GM23338 (cell line): ENCODE measurements around the gene NRF1.

Experiments used
- CREB1 ChIP-seq: fragments of 250-450 bp; sonication (Bioruptor Pico); IDR thresholded peaks from 2 replicates; pipeline ENCODE4 v1.5.0; 2020; ENCODE audit warnings: low read depth, mild to moderate bottlenecking, moderate library complexity
- CTCF ChIP-seq, 2 experiments: fragments of 200-600 bp in 1 of 2; sonication (generic) in 1 of 2; conservative IDR thresholded peaks; 2 replicates each; pipeline versions ENCODE4 v1.5.1 to v1.6.1; 2016 to 2017; ENCODE audit warnings: antibody characterized with exemption in 2 of 2, low read depth in 2 of 2, mild to moderate bottlenecking in 2 of 2, moderate library complexity in 1 of 2
- EZH2 ChIP-seq: fragments of 200-600 bp; sonication (generic); IDR thresholded peaks from one replicate; pipeline ENCODE4 v1.8.0; 2017; ENCODE audit warnings: antibody characterized with exemption, mild to moderate bottlenecking, low read depth; ENCODE audit not compliant: unreplicated experiment

- TF ChIP-seq CTCF (conservative IDR thresholded peaks at IDR 0.05; ENCODE audit: low read depth in 2 of 2) (no peak), CREB1 (CRISPR knock-in tag) (no peak), EZH2 (no peak)
Measured at GRCh38 chr7:129777195-129777844, 165.8 kb downstream of the NRF1 start.
